ENCODE data around the gene GRID1.

The GRID1 gene

GRCh38 chr10:86137561-86137960, 229.0 kb downstream of the GRID1 start:
- no peak overlapping the region for H4K8ac ChIP-seq (ENCODE audit: low read length)
- no peak overlapping the region for H3K14ac ChIP-seq (ENCODE audit: low read length in 2 of 2)
- H2BK120ac ChIP-seq (ENCODE audit: low read depth, low read length), result no peak overlapping the region
- H3K79me1 ChIP-seq (replicated peaks; ENCODE audit: low read length, poor library complexity, severe bottlenecking), result no peaks in the 10 kb centered on the region
- no peaks in the 10 kb centered on the region for H3K9me3 ChIP-seq (ENCODE audit: control insufficient read depth, low read length)
- H3K23ac ChIP-seq (ENCODE audit: low read length in 2 of 2), result no peak overlapping the region
- no peak overlapping the region for H2AFZ ChIP-seq (ENCODE audit: low read depth, low read length)
- H4K91ac ChIP-seq (ENCODE audit: low read length), result no peak overlapping the region
- H3K4me2 ChIP-seq (ENCODE audit: low read length, poor library complexity, severe bottlenecking), result no peak overlapping the region
- no peak overlapping the region for H3K4ac ChIP-seq (ENCODE audit: low read depth in 1 of 2, low read length in 2 of 2)
- no peak overlapping the region for H2AK5ac ChIP-seq (ENCODE audit: low read length, severe bottlenecking)
- no peak for DNase-seq
- no peak overlapping the region for H3K9ac ChIP-seq (ENCODE audit: low read length)
- no peak overlapping the region for H2BK5ac ChIP-seq (ENCODE audit: low read depth, low read length, poor library complexity, severe bottlenecking)
- H3K27me3 ChIP-seq (ENCODE audit: control insufficient read depth in 1 of 2, insufficient read depth in 1 of 2, low read length in 2 of 2), result no peaks in the 10 kb centered on the region
- no peaks in the 10 kb centered on the region for H3K36me3 ChIP-seq (ENCODE audit: control insufficient read depth in 1 of 2, insufficient read depth in 2 of 2, low read depth in 1 of 2, low read length in 2 of 2)
- H3K4me3 ChIP-seq (ENCODE audit: insufficient read depth in 1 of 2, low read depth in 1 of 2, low read length in 2 of 2), result no peak overlapping the region
- H2BK12ac ChIP-seq (ENCODE audit: low read length in 2 of 2), result no peak overlapping the region
- no peak overlapping the region for H2BK15ac ChIP-seq (ENCODE audit: low read depth, poor library complexity, severe bottlenecking)
- H3K27ac ChIP-seq (ENCODE audit: low read length, poor library complexity, severe bottlenecking), result no peak overlapping the region
- 90% methylated on average over 7 of the region's 7 CpGs for WGBS
- H3K18ac ChIP-seq (ENCODE audit: low read depth in 1 of 2, low read length in 2 of 2), result no peak overlapping the region
- H3K4me1 ChIP-seq (ENCODE audit: control insufficient read depth, insufficient read depth, low read depth, low read length), result no peaks in the 10 kb centered on the region

- no peak overlapping the region for H3K23ac ChIP-seq (ENCODE audit: low read length in 2 of 2)
- DNase-seq, result no peak
- no peak overlapping the region for H3K4me3 ChIP-seq (ENCODE audit: insufficient read depth in 1 of 2, low read depth in 1 of 2, low read length in 2 of 2)
Measured at GRCh38 chr10:86136934-86137333, 229.7 kb downstream of the GRID1 start.

GRCh38 chr10:86135191-86135590, 231.4 kb downstream of the GRID1 start:
- Histone ChIP-seq H3K4me2 (ENCODE audit: low read length, poor library complexity, severe bottlenecking) (no peak overlapping the region), H2BK12ac (ENCODE audit: low read length in 2 of 2) (no peak overlapping the region), H3K4me3 (ENCODE audit: insufficient read depth in 1 of 2, low read depth in 1 of 2, low read length in 2 of 2) (no peak overlapping the region), H2AFZ (ENCODE audit: low read depth, low read length) (no peak overlapping the region), H3K9me3 (ENCODE audit: control insufficient read depth, low read length) (no peaks in the 10 kb centered on the region), H3K79me1 (replicated peaks; ENCODE audit: low read length, poor library complexity, severe bottlenecking) (no peaks in the 10 kb centered on the region), H3K4me1 (ENCODE audit: control insufficient read depth, insufficient read depth, low read depth, low read length) (no peaks in the 10 kb centered on the region), H3K36me3 (ENCODE audit: control insufficient read depth in 1 of 2, insufficient read depth in 2 of 2, low read depth in 1 of 2, low read length in 2 of 2) (no peaks in the 10 kb centered on the region), H3K18ac (ENCODE audit: low read depth in 1 of 2, low read length in 2 of 2) (no peak overlapping the region), H4K91ac (ENCODE audit: low read length) (no peak overlapping the region), H3K4ac (ENCODE audit: low read depth in 1 of 2, low read length in 2 of 2) (no peak overlapping the region), H3K27ac (ENCODE audit: low read length, poor library complexity, severe bottlenecking) (no peak overlapping the region), H4K8ac (ENCODE audit: low read length) (no peak overlapping the region), H3K27me3 (ENCODE audit: control insufficient read depth in 1 of 2, insufficient read depth in 1 of 2, low read length in 2 of 2) (no peaks in the 10 kb centered on the region), H2BK120ac (ENCODE audit: low read depth, low read length) (no peak overlapping the region), H3K14ac (ENCODE audit: low read length in 2 of 2) (no peak overlapping the region), H3K23ac (ENCODE audit: low read length in 2 of 2) (no peak overlapping the region), H2BK5ac (ENCODE audit: low read depth, low read length, poor library complexity, severe bottlenecking) (no peak overlapping the region), H3K9ac (ENCODE audit: low read length) (no peak overlapping the region), H2AK5ac (ENCODE audit: low read length, severe bottlenecking) (no peak overlapping the region), H2BK15ac (ENCODE audit: low read depth, poor library complexity, severe bottlenecking) (no peak overlapping the region)
- DNase-seq, result no peak
- 100% methylated on average over 1 of the region's 2 CpGs for WGBS

More at GRCh38 chr10:86136934-86137333, 229.7 kb downstream of the GRID1 start:
- H2AK5ac ChIP-seq (ENCODE audit: low read length, severe bottlenecking), result no peak overlapping the region
- no peak overlapping the region for H2AFZ ChIP-seq (ENCODE audit: low read depth, low read length)
- H3K79me1 ChIP-seq (replicated peaks; ENCODE audit: low read length, poor library complexity, severe bottlenecking), result no peaks in the 10 kb centered on the region
- H2BK120ac ChIP-seq (ENCODE audit: low read depth, low read length), result no peak overlapping the region
- no peak overlapping the region for H4K91ac ChIP-seq (ENCODE audit: low read length)
- H4K8ac ChIP-seq (ENCODE audit: low read length), result no peak overlapping the region
- H3K4me2 ChIP-seq (ENCODE audit: low read length, poor library complexity, severe bottlenecking), result no peak overlapping the region
- no peak overlapping the region for H3K9ac ChIP-seq (ENCODE audit: low read length)
- H3K9me3 ChIP-seq (ENCODE audit: control insufficient read depth, low read length), result no peaks in the 10 kb centered on the region
- no peaks in the 10 kb centered on the region for H3K27me3 ChIP-seq (ENCODE audit: control insufficient read depth in 1 of 2, insufficient read depth in 1 of 2, low read length in 2 of 2)
- WGBS, result 84% methylated on average over 3 of the region's 4 CpGs
- no peak overlapping the region for H3K27ac ChIP-seq (ENCODE audit: low read length, poor library complexity, severe bottlenecking)
- H3K4me1 ChIP-seq (ENCODE audit: control insufficient read depth, insufficient read depth, low read depth, low read length), result no peaks in the 10 kb centered on the region
- H3K14ac ChIP-seq (ENCODE audit: low read length in 2 of 2), result no peak overlapping the region
- no peaks in the 10 kb centered on the region for H3K36me3 ChIP-seq (ENCODE audit: control insufficient read depth in 1 of 2, insufficient read depth in 2 of 2, low read depth in 1 of 2, low read length in 2 of 2)
- no peak overlapping the region for H2BK12ac ChIP-seq (ENCODE audit: low read length in 2 of 2)
- no peak overlapping the region for H3K4ac ChIP-seq (ENCODE audit: low read depth in 1 of 2, low read length in 2 of 2)
- no peak overlapping the region for H3K18ac ChIP-seq (ENCODE audit: low read depth in 1 of 2, low read length in 2 of 2)
- no peak overlapping the region for H2BK15ac ChIP-seq (ENCODE audit: low read depth, poor library complexity, severe bottlenecking)
- no peak overlapping the region for H2BK5ac ChIP-seq (ENCODE audit: low read depth, low read length, poor library complexity, severe bottlenecking)

- Histone ChIP-seq H2BK15ac (ENCODE audit: low read depth, poor library complexity, severe bottlenecking) (no peak overlapping the region), H3K18ac (ENCODE audit: low read depth in 1 of 2, low read length in 2 of 2) (no peak overlapping the region), H2AK5ac (ENCODE audit: low read length, severe bottlenecking) (no peak overlapping the region), H2AFZ (ENCODE audit: low read depth, low read length) (no peak overlapping the region), H3K27ac (ENCODE audit: low read length, poor library complexity, severe bottlenecking) (no peak overlapping the region), H2BK12ac (ENCODE audit: low read length in 2 of 2) (no peak overlapping the region), H4K91ac (ENCODE audit: low read length) (no peak overlapping the region), H3K4me2 (ENCODE audit: low read length, poor library complexity, severe bottlenecking) (no peak overlapping the region), H3K79me1 (replicated peaks; ENCODE audit: low read length, poor library complexity, severe bottlenecking) (no peaks in the 10 kb centered on the region), H3K9me3 (ENCODE audit: control insufficient read depth, low read length) (no peaks in the 10 kb centered on the region), H3K4me3 (ENCODE audit: insufficient read depth in 1 of 2, low read depth in 1 of 2, low read length in 2 of 2) (no peak overlapping the region), H3K36me3 (ENCODE audit: control insufficient read depth in 1 of 2, insufficient read depth in 2 of 2, low read depth in 1 of 2, low read length in 2 of 2) (no peaks in the 10 kb centered on the region), H3K9ac (ENCODE audit: low read length) (no peak overlapping the region), H3K4ac (ENCODE audit: low read depth in 1 of 2, low read length in 2 of 2) (no peak overlapping the region), H3K23ac (ENCODE audit: low read length in 2 of 2) (no peak overlapping the region), H3K14ac (ENCODE audit: low read length in 2 of 2) (no peak overlapping the region), H4K8ac (ENCODE audit: low read length) (no peak overlapping the region), H3K27me3 (ENCODE audit: control insufficient read depth in 1 of 2, insufficient read depth in 1 of 2, low read length in 2 of 2) (no peaks in the 10 kb centered on the region), H2BK120ac (ENCODE audit: low read depth, low read length) (no peak overlapping the region), H3K4me1 (ENCODE audit: control insufficient read depth, insufficient read depth, low read depth, low read length) (no peaks in the 10 kb centered on the region), H2BK5ac (ENCODE audit: low read depth, low read length, poor library complexity, severe bottlenecking) (no peak overlapping the region)
- DNase-seq, result no peak
- 75% methylated on average over 18 of the region's 18 CpGs for WGBS
Measured at GRCh38 chr10:86130737-86131475, 235.7 kb downstream of the GRID1 start.

All from mesenchymal stem cell (in vitro differentiated cells and primary cell).